ENCODE data around the gene TMEM82.

GRCh38 chr1:15751717-15752116 is 9.4 kb downstream of the TMEM82 start:
- no peak for TF ChIP-seq CTCF (IDR thresholded peaks at IDR 0.05; ENCODE audit: low read length)
- TF ChIP-seq EZH2 (IDR thresholded peaks at IDR 0.05; ENCODE audit: borderline replicate concordance, low read length), result no peak

Measured in OCI-LY1 (cell line).